ENCODE measurements around the gene ELL2.
A peak's percentile ranks its signal among the peaks of the same experiment; 100 is the strongest.

ELL2 gene

DNA sequence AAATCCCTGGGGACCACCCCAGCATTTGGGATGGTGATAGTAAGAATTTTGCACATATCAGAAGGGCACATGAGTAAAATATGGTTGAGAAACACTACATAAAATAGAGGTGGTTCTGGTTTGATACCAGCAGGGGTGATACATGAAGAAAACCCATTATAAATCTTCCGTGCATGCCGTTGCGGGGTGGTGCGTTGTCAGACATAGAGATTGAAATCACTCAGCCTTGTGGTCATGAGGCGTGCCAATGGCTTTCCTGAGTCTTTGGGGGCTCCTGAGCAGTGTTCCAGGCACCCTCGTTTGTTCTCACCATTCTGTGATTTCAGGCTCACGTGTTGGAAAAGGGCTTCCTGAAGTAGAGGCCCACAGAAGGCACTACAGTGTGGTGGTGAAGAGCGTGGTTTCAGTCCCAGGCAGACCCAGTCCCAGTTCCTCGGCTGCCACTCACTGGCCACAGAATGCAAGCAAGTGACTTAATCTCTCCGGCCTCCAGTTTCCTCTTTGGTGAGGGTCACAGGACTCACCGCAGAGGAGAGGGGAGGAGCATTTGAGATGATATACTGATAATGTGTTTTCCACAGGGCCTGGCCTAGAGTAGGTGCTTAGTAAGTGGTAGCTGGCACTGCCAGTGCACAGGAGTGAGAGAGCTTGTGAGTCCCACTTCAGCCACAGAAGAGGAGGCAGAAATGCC, 118.7 kb downstream of the ELL2 start:
- no peaks in the 10 kb centered on the region for H3K36me3 ChIP-seq
- peak overlapping the region; percentile 99 for H3K27ac ChIP-seq
- H3K4me1 ChIP-seq (ENCODE audit: control insufficient read depth in 1 of 2, insufficient read depth in 1 of 2, low read depth in 1 of 2, low read length in 1 of 2) = peaks cover 84 to 85% of the 10 kb centered on the region in 2 experiments
- no peaks in the 10 kb centered on the region for H3K27me3 ChIP-seq
- H3K4me3 ChIP-seq (ENCODE audit: low read depth in 1 of 2, low read length in 1 of 2) = peak overlapping the region; percentile 29 to 31
- no peaks in the 10 kb centered on the region for H3K9me3 ChIP-seq
- TF ChIP-seq, protein P1, sequence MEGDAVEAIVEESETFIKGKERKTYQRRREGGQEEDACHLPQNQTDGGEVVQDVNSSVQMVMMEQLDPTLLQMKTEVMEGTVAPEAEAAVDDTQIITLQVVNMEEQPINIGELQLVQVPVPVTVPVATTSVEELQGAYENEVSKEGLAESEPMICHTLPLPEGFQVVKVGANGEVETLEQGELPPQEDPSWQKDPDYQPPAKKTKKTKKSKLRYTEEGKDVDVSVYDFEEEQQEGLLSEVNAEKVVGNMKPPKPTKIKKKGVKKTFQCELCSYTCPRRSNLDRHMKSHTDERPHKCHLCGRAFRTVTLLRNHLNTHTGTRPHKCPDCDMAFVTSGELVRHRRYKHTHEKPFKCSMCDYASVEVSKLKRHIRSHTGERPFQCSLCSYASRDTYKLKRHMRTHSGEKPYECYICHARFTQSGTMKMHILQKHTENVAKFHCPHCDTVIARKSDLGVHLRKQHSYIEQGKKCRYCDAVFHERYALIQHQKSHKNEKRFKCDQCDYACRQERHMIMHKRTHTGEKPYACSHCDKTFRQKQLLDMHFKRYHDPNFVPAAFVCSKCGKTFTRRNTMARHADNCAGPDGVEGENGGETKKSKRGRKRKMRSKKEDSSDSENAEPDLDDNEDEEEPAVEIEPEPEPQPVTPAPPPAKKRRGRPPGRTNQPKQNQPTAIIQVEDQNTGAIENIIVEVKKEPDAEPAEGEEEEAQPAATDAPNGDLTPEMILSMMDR (IDR thresholded peaks at IDR 0.05) = peak; percentile 66

DNA sequence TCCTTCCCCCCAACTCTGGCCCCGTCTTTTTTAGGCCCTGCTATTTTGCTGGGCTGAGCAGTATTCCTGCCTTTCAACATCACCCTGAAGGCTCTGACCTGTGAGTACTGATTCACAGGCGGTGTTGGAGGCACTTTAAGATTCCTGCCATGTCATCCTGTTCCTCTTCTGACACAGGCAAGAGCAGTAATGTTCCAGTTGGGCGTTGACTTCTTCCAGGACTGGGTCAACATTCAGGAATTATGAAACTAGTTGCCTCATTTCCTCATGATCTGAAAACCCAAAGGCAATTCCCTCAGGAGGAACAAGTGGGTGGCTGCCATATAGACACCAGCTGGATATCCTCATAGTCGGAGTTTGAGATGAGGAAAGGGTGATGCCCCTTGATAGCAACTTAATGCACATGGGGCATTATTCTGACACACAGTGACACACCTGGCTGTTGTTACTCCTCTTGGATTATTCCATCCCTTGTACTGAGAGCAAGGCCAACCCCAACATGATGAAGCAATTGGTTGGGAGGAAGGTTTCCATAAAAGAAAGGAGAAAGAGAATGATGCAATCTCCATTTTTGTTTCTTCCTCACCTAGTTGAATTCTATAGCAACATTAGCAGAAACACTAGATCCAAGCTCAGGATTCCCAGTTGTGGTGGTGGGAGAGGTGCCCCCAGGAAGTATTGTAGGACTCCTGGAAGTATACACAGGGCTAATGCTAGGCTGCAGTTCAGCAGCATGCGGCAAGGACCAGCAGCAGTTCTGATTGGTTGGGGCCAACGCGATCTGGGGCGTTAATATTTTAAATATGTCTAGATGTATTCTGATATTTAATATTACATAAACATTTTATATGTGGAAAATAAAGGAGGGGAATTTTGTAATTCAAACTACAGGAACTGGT, 119.5 kb downstream of the ELL2 start:
- TF ChIP-seq, protein P1 (IDR thresholded peaks at IDR 0.05) = no peak
- peak overlapping the region; percentile 29 to 31 for H3K4me3 ChIP-seq (ENCODE audit: low read depth in 1 of 2, low read length in 1 of 2)
- no peaks in the 10 kb centered on the region for H3K36me3 ChIP-seq
- no peaks in the 10 kb centered on the region for H3K27me3 ChIP-seq
- H3K27ac ChIP-seq = peak overlapping the region; percentile 99
- peaks cover 88 to 92% of the 10 kb centered on the region in 2 experiments for H3K4me1 ChIP-seq (ENCODE audit: control insufficient read depth in 1 of 2, insufficient read depth in 1 of 2, low read depth in 1 of 2, low read length in 1 of 2)
- no peaks in the 10 kb centered on the region for H3K9me3 ChIP-seq

DNA sequence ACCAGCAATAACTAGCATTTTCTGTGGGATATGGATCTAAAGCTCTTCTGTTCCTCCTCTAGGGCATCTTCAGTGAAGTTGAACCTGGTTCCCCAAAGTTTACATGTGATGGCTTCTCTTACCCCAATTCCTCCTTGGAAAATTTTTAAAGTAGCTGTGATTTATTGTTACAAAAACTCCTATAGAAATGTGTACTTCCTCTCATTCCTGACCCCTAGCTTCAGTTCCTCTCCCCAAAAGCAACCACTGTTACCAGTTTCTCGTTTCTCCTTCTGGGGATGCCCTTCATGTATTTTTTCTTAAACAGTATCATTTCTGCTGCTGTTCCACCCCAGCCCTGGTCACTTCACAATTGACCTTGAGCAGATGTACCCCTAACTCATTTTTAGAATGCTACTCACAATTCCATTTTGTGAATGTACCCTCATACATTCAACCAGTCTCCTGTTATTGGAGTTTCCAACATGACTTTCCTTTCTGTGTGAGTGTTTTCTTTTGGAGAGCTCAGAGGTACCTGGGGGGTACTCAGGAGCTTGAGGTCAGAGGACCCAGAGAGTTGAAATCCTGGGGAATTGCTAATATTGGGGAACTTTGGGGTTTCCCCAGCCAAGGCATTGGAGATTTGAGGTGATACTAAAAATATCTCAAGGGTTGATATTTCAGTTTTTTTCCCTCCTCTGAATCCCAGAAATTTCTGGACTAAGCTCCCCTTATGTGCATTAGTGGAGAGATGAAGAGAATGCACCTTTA, 120.5 kb downstream of the ELL2 start:
- H3K27me3 ChIP-seq = no peaks in the 10 kb centered on the region

DNA sequence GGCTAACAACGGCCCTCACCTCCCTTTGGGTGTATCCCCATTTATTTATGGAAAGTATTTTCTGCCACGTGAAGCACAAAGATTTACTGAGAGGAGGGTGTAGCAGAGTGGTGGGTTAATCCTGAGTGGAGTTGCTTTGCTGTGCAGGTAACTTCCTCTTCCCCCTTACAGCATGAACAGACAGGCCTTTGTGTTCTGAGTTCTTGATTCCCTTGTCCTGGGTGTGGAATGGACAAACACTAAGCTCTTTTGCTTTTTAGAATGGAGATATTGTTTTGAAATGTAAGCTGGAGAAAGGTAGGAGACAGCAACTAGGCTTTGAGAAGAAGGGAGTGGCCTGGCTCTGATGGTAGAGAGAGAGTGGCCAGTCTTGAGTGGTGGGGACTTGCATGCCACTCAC, 122.0 kb downstream of the ELL2 start:
- H3K9me3 ChIP-seq = no peaks in the 10 kb centered on the region
- H3K27ac ChIP-seq = peak overlapping the region; percentile 99
- TF ChIP-seq, protein P1 (IDR thresholded peaks at IDR 0.05) = no peak
- no peaks in the 10 kb centered on the region for H3K27me3 ChIP-seq
- no peaks in the 10 kb centered on the region for H3K36me3 ChIP-seq
- H3K4me1 ChIP-seq (ENCODE audit: control insufficient read depth in 1 of 2, insufficient read depth in 1 of 2, low read depth in 1 of 2, low read length in 1 of 2) = peaks cover 99% of the 10 kb centered on the region in 2 experiments
- H3K4me3 ChIP-seq (ENCODE audit: low read depth in 1 of 2, low read length in 1 of 2) = peak overlapping the region in 1 of 2 experiments; percentile 26

More for the DNA sequence above, 120.5 kb downstream of the ELL2 start:
- Histone ChIP-seq H3K4me1 (ENCODE audit: control insufficient read depth in 1 of 2, insufficient read depth in 1 of 2, low read depth in 1 of 2, low read length in 1 of 2) (peaks cover 92 to 95% of the 10 kb centered on the region in 2 experiments), H3K4me3 (ENCODE audit: low read depth in 1 of 2, low read length in 1 of 2) (peak overlapping the region in 1 of 2 experiments; percentile 29), H3K9me3 (no peaks in the 10 kb centered on the region), H3K27ac (peak overlapping the region; percentile 99), H3K36me3 (no peaks in the 10 kb centered on the region)
- TF ChIP-seq, protein P1 (IDR thresholded peaks at IDR 0.05) = no peak

DNA sequence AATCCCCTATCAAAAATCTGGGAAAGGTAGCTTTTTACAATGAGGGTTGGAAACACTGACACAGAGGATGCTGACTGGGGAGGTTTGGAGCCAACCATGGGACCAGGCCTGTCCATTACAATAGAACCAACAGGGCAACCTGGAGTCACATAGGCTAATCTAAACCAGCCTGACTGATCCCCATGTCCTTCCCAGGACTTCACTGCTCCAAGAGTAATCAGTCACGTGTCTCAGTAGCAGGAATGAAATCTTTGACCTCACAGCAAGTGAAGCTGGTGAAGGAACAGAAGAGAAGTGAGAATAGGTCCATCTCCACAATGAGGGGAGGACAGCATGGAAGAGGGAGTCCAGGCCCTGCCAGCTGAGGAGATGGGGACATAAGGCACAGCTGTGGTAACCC, 123.1 kb downstream of the ELL2 start:
- Histone ChIP-seq H3K27ac (peak overlapping the region; percentile 99), H3K4me1 (ENCODE audit: control insufficient read depth in 1 of 2, insufficient read depth in 1 of 2, low read depth in 1 of 2, low read length in 1 of 2) (peaks cover 97 to 100% of the 10 kb centered on the region in 2 experiments), H3K4me3 (ENCODE audit: low read depth in 1 of 2, low read length in 1 of 2) (no peak overlapping the region), H3K9me3 (no peaks in the 10 kb centered on the region), H3K36me3 (no peaks in the 10 kb centered on the region), H3K27me3 (no peaks in the 10 kb centered on the region)
- TF ChIP-seq, protein P1 (IDR thresholded peaks at IDR 0.05) = no peak

Data from neutrophil (primary cell).